CD4-positive, alpha-beta T cell treated with Interleukin-4 for 1 hour (primary cell): ENCODE results near the gene CLDN17.

ENCODE experiments used
- DNase-seq, 2 donors: peaks; one replicate each; pipeline ENCODE4 v3.0.0-alpha.2; 2020 to 2022

Gene CLDN17

GRCh38 chr21:30166705-30167104 lies at the start of gene CLDN17:
Gene CLDN17 (minus strand): TSS chr21:30166805. CDS start chr21:30166617, 188 bp downstream.
- no peak for DNase-seq

- no peak for DNase-seq
Observed at GRCh38 chr21:30216041-30216723, 49.6 kb upstream of the CLDN17 start, which contains the start of gene CLDN8. Gene CLDN8 (minus strand): TSS chr21:30216097. CDS start chr21:30215925, 172 bp downstream.

- no peak for DNase-seq
Observed at GRCh38 chr21:30211071-30211470, 44.5 kb upstream of the CLDN17 start.

- DNase-seq = no peak
Observed at GRCh38 chr21:30209601-30210000, 43.0 kb upstream of the CLDN17 start.

GRCh38 chr21:30207252-30207579 lies 40.6 kb upstream of the CLDN17 start:
- DNase-seq = no peak

- DNase-seq = no peak
Observed at GRCh38 chr21:30206551-30207251, 40.1 kb upstream of the CLDN17 start.

- no peak for DNase-seq
Observed at GRCh38 chr21:30200000-30200399, 33.4 kb upstream of the CLDN17 start.

GRCh38 chr21:30194701-30195299 lies 28.2 kb upstream of the CLDN17 start:
- no peak for DNase-seq

- no peak for DNase-seq
Observed at GRCh38 chr21:30193201-30193600, 26.6 kb upstream of the CLDN17 start.

GRCh38 chr21:30190554-30190953 lies 23.9 kb upstream of the CLDN17 start:
- no peak for DNase-seq

GRCh38 chr21:30189773-30190172 lies 23.2 kb upstream of the CLDN17 start:
- no peak for DNase-seq

- DNase-seq = no peak
Observed at GRCh38 chr21:30186242-30186641, 19.6 kb upstream of the CLDN17 start.

GRCh38 chr21:30168086-30168485 lies 1.5 kb upstream of the CLDN17 start:
- DNase-seq = no peak

- DNase-seq = no peak
Observed at GRCh38 chr21:30166171-30166570, 434 bp downstream of the CLDN17 start.

- no peak for DNase-seq
Observed at GRCh38 chr21:30164796-30165195, 1.8 kb downstream of the CLDN17 start.

GRCh38 chr21:30153697-30154340 lies 12.8 kb downstream of the CLDN17 start:
- DNase-seq = no peak

- DNase-seq = no peak
Observed at GRCh38 chr21:30152792-30153191, 13.8 kb downstream of the CLDN17 start.

GRCh38 chr21:30148906-30149305 lies 17.7 kb downstream of the CLDN17 start:
- no peak for DNase-seq

GRCh38 chr21:30146558-30147282 lies 19.9 kb downstream of the CLDN17 start:
- no peak for DNase-seq

- DNase-seq = no peak
Observed at GRCh38 chr21:30138483-30138882, 28.1 kb downstream of the CLDN17 start.

- no peak for DNase-seq
Observed at GRCh38 chr21:30129246-30129645, 37.4 kb downstream of the CLDN17 start.

GRCh38 chr21:30126576-30126975 lies 40.0 kb downstream of the CLDN17 start:
- no peak for DNase-seq

GRCh38 chr21:30117631-30118030 lies 49.0 kb downstream of the CLDN17 start:
- DNase-seq = no peak
